ES-I3 (cell line): ENCODE data around the gene HPSE2.

ENCODE experiments used
- H3K36me3 ChIP-seq: 2 replicates; pipeline ENCODE4 v1.6.1; 2013; ENCODE audit warnings: mild to moderate bottlenecking, low read length, control low read depth, moderate library complexity; ENCODE audit not compliant: insufficient read depth
- H3K4me1 ChIP-seq: 2 replicates; pipeline ENCODE4 v1.6.1; 2013; ENCODE audit warnings: mild to moderate bottlenecking, control low read depth, low read length; ENCODE audit not compliant: insufficient read depth
- H3K9ac ChIP-seq: 2 replicates; pipeline ENCODE4 v1.6.1; 2013; ENCODE audit warnings: low read depth, mild to moderate bottlenecking, low read length, moderate library complexity
- H3K9me3 ChIP-seq: 2 replicates; pipeline ENCODE4 v1.6.1; 2013; ENCODE audit warnings: mild to moderate bottlenecking, low read length, moderate library complexity; ENCODE audit not compliant: control insufficient read depth, insufficient read depth

HPSE2 gene

GRCh38 chr10:98778277-98778759 lies 457.3 kb downstream of the HPSE2 start:
- H3K4me1 ChIP-seq, result no peaks in the 10 kb centered on the region
- no peak overlapping the region for H3K9ac ChIP-seq
- no peaks in the 10 kb centered on the region for H3K36me3 ChIP-seq
- no peaks in the 10 kb centered on the region for H3K9me3 ChIP-seq

GRCh38 chr10:98758463-98758862 lies 477.2 kb downstream of the HPSE2 start:
- H3K36me3 ChIP-seq, result no peaks in the 10 kb centered on the region
- no peaks in the 10 kb centered on the region for H3K4me1 ChIP-seq
- no peaks in the 10 kb centered on the region for H3K9me3 ChIP-seq
- no peak overlapping the region for H3K9ac ChIP-seq

GRCh38 chr10:98748298-98748697 lies 487.4 kb downstream of the HPSE2 start:
- Histone ChIP-seq H3K4me1 (no peaks in the 10 kb centered on the region), H3K9me3 (no peaks in the 10 kb centered on the region; the same call in 1 of the 2 replicates), H3K36me3 (no peaks in the 10 kb centered on the region), H3K9ac (no peak overlapping the region)

GRCh38 chr10:98745645-98746044 lies 490.0 kb downstream of the HPSE2 start:
- Histone ChIP-seq H3K4me1 (no peaks in the 10 kb centered on the region), H3K9ac (no peak overlapping the region), H3K36me3 (no peaks in the 10 kb centered on the region), H3K9me3 (no peaks in the 10 kb centered on the region)

- H3K9me3 ChIP-seq, result no peaks in the 10 kb centered on the region
- no peaks in the 10 kb centered on the region for H3K4me1 ChIP-seq
- H3K9ac ChIP-seq, result no peak overlapping the region
- H3K36me3 ChIP-seq, result no peaks in the 10 kb centered on the region
These were observed 515.1 kb downstream of the HPSE2 start for GRCh38 chr10:98720551-98720950.

- H3K9ac ChIP-seq, result no peak overlapping the region
- no peaks in the 10 kb centered on the region for H3K4me1 ChIP-seq
- H3K9me3 ChIP-seq, result no peaks in the 10 kb centered on the region
- no peaks in the 10 kb centered on the region for H3K36me3 ChIP-seq
These were observed 522.1 kb downstream of the HPSE2 start for GRCh38 chr10:98713586-98713985.

- H3K36me3 ChIP-seq, result no peaks in the 10 kb centered on the region
- no peaks in the 10 kb centered on the region for H3K4me1 ChIP-seq
- H3K9me3 ChIP-seq, result no peaks in the 10 kb centered on the region
- no peak overlapping the region for H3K9ac ChIP-seq
These were observed 539.1 kb downstream of the HPSE2 start for GRCh38 chr10:98696516-98696915.

- Histone ChIP-seq H3K4me1 (no peaks in the 10 kb centered on the region), H3K9ac (no peak overlapping the region), H3K36me3 (no peaks in the 10 kb centered on the region), H3K9me3 (no peaks in the 10 kb centered on the region)
These were observed 540.8 kb downstream of the HPSE2 start for GRCh38 chr10:98694883-98695282.

GRCh38 chr10:98694014-98694413 lies 541.6 kb downstream of the HPSE2 start:
- no peaks in the 10 kb centered on the region for H3K36me3 ChIP-seq
- no peaks in the 10 kb centered on the region for H3K4me1 ChIP-seq
- H3K9me3 ChIP-seq, result no peaks in the 10 kb centered on the region
- no peak overlapping the region for H3K9ac ChIP-seq

GRCh38 chr10:98687685-98688084 lies 548.0 kb downstream of the HPSE2 start:
- H3K36me3 ChIP-seq, result no peaks in the 10 kb centered on the region
- no peaks in the 10 kb centered on the region for H3K9me3 ChIP-seq
- no peak overlapping the region for H3K9ac ChIP-seq
- H3K4me1 ChIP-seq, result no peaks in the 10 kb centered on the region

- H3K9me3 ChIP-seq, result no peaks in the 10 kb centered on the region
These were observed 551.4 kb downstream of the HPSE2 start for GRCh38 chr10:98684019-98684899.

GRCh38 chr10:98676895-98677294 lies 558.8 kb downstream of the HPSE2 start:
- 0 out of 2 replicates have a peak, but pooled peaks cover 4% of the 10 kb centered on the region for H3K4me1 ChIP-seq
- H3K9me3 ChIP-seq, result no peaks in the 10 kb centered on the region
- H3K9ac ChIP-seq, result no peak overlapping the region
- H3K36me3 ChIP-seq, result no peaks in the 10 kb centered on the region

More at GRCh38 chr10:98684019-98684899, 551.4 kb downstream of the HPSE2 start:
- Histone ChIP-seq H3K9ac (no peak overlapping the region), H3K4me1 (no peaks in the 10 kb centered on the region), H3K36me3 (no peaks in the 10 kb centered on the region)

GRCh38 chr10:98675902-98676301 lies 559.8 kb downstream of the HPSE2 start:
- Histone ChIP-seq H3K9me3 (no peaks in the 10 kb centered on the region), H3K4me1 (0 out of 2 replicates have a peak, but pooled peaks cover 4% of the 10 kb centered on the region), H3K36me3 (no peaks in the 10 kb centered on the region)

GRCh38 chr10:98673171-98673782 lies 562.4 kb downstream of the HPSE2 start:
- Histone ChIP-seq H3K9ac (no peak overlapping the region), H3K9me3 (no peaks in the 10 kb centered on the region), H3K4me1 (0 out of 2 replicates have a peak, but pooled peaks cover 4% of the 10 kb centered on the region), H3K36me3 (no peaks in the 10 kb centered on the region)

More at GRCh38 chr10:98675902-98676301, 559.8 kb downstream of the HPSE2 start:
- no peak overlapping the region for H3K9ac ChIP-seq

- no peaks in the 10 kb centered on the region for H3K36me3 ChIP-seq
- H3K9me3 ChIP-seq, result peaks cover 10% of the 10 kb centered on the region; the same call in 1 of the 2 replicates
- no peak overlapping the region for H3K9ac ChIP-seq
- H3K4me1 ChIP-seq, result no peaks in the 10 kb centered on the region
These were observed 568.6 kb downstream of the HPSE2 start for GRCh38 chr10:98667081-98667480.
